GM12891 (cell line): Measurements from ENCODE around the gene MYO7A.

Source experiments
- POLR2A ChIP-seq: IDR thresholded peaks from 2 replicates; pipeline ENCODE4 v1.6.1; 2011; ENCODE audit warnings: low read depth, low read length, control low read depth
- POLR2AphosphoS5 ChIP-seq: IDR thresholded peaks from 2 replicates; pipeline ENCODE4 v1.6.1; 2011; ENCODE audit warnings: low read depth, low read length, control low read depth
- POU2F2 ChIP-seq: IDR thresholded peaks from 2 replicates; pipeline ENCODE4 v1.6.1; 2011; ENCODE audit warnings: low read depth, mild to moderate bottlenecking, control low read depth, low read length, moderate library complexity
- SPI1 ChIP-seq: IDR thresholded peaks from 2 replicates; pipeline ENCODE4 v1.6.1; 2011; ENCODE audit warnings: low read depth, low read length, control low read depth
- TAF1 ChIP-seq: IDR thresholded peaks from 2 replicates; pipeline ENCODE4 v1.6.1; 2011; ENCODE audit warnings: low read depth, low read length, control low read depth

GRCh38 chr11:77186302-77186701, 58.3 kb downstream of the MYO7A start:
- TF ChIP-seq POLR2AphosphoS5 (no peak), POLR2A (no peak), TAF1 (no peak), SPI1 (no peak), POU2F2 (no peak)
